ENCODE data around the gene UBL4A.
A peak's percentile ranks its signal among the peaks of the same experiment; 100 is the strongest.

UBL4A gene

DNA sequence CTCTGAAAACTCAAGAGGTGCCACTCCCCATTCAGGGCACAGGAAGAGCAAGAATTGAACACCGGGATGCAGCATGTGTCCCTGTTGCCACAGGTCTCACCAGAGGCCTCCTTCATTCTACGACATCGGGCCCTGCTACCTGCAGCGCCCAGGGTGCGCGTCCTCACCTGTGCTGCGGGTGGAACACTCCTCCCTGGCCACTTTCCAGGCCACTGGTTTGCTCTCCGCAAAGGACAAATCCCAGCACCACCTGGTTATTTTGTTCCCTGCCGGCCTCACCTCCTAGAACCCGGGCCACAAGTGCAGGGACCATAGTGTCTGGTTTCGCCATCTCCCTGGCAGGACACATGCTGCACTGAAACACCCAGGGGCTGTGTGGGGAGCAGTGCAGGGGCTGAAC, 43.9 kb upstream of the UBL4A start:
- no peak overlapping the region for H3K27ac Mint-ChIP-seq
- TF ChIP-seq, protein P1, sequence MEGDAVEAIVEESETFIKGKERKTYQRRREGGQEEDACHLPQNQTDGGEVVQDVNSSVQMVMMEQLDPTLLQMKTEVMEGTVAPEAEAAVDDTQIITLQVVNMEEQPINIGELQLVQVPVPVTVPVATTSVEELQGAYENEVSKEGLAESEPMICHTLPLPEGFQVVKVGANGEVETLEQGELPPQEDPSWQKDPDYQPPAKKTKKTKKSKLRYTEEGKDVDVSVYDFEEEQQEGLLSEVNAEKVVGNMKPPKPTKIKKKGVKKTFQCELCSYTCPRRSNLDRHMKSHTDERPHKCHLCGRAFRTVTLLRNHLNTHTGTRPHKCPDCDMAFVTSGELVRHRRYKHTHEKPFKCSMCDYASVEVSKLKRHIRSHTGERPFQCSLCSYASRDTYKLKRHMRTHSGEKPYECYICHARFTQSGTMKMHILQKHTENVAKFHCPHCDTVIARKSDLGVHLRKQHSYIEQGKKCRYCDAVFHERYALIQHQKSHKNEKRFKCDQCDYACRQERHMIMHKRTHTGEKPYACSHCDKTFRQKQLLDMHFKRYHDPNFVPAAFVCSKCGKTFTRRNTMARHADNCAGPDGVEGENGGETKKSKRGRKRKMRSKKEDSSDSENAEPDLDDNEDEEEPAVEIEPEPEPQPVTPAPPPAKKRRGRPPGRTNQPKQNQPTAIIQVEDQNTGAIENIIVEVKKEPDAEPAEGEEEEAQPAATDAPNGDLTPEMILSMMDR (IDR thresholded peaks at IDR 0.05; ENCODE audit: unreplicated experiment in 3 of 3), result no peak

DNA sequence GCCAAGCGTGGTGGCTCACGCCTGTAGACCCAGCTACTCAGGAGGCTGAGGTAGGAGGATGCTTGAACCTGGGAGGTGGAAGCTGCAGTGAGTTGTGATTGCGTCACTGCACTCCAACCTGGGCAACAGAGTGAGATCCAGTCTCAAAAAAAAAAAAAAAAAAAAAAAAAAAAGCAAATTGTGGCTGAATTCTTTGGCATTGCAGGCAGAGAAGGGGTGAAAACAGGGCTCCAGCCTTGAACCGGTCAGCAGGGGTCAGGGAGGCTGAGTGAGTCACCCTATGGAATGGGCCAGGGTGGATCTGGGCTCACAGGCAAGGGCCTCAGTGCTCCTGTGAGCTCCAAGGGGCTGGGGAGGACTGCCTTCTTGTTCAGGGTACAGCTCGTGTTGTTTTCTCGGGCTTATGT, 42.8 kb upstream of the UBL4A start:
- peaks cover 15% of the 10 kb centered on the region for H3K4me1 Mint-ChIP-seq
- peaks cover 3% of the 10 kb centered on the region for H3K36me3 Mint-ChIP-seq (ENCODE audit: low read depth)
- TF ChIP-seq, protein P1 (IDR thresholded peaks at IDR 0.05; ENCODE audit: unreplicated experiment in 3 of 3), result no peak
- H3K27ac Mint-ChIP-seq, result no peak overlapping the region
- H3K9me3 Mint-ChIP-seq, result peaks cover 6% of the 10 kb centered on the region
- H3K4me3 Mint-ChIP-seq, result no peak overlapping the region
- no peaks in the 10 kb centered on the region for H3K27me3 Mint-ChIP-seq (ENCODE audit: low read depth)

More for the DNA sequence above, 43.9 kb upstream of the UBL4A start:
- no peak overlapping the region for H3K4me3 Mint-ChIP-seq
- peaks cover 6% of the 10 kb centered on the region for H3K9me3 Mint-ChIP-seq
- H3K36me3 Mint-ChIP-seq (ENCODE audit: low read depth), result peaks cover 3% of the 10 kb centered on the region
- peaks cover 15% of the 10 kb centered on the region for H3K4me1 Mint-ChIP-seq
- H3K27me3 Mint-ChIP-seq (ENCODE audit: low read depth), result no peaks in the 10 kb centered on the region

DNA sequence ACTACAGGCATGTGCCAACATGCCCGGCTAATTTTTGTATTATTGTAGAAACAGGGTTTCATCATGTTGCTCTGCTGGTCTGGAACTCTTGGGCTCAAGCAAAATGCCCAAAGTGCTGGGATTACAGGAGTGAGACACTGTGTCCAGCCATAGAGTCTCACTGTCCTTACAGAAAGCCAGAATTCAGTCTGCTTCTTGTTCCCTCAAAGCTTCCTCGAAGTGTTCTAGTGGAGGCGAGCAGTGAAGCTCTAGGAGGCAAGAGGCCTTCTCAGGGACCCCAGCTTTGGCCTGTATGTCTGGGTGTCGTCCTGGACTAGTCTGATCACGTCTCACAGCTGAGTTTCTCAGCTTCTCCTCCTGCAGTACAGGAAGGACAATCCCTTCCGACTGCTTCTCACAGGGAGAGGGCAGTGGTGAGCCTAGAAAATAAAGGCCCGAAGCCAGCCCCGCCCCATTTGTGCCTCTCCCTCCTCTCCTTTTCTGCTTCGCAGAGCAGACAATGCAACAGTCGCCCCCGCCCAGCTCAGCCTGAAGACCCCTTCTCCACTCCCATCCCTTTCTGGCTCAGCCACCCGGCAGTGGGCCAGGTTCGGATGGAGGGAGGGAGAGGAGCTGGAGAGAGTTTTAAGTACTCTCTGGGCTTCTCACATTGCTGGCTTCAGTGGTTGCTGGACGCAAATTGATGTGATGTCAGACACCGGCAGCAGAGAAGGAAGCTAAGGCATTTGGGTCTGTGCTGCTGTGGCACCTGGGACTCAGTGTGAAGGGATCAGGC, 40.7 kb upstream of the UBL4A start:
- Mint-ChIP-seq H3K4me1 (peaks cover 15% of the 10 kb centered on the region), H3K4me3 (peak overlapping the region; percentile 46 to 71 (median 71)), H3K36me3 (ENCODE audit: low read depth) (no peaks in the 10 kb centered on the region), H3K27ac (peak overlapping the region; percentile 97 to 99 (median 99)), H3K27me3 (ENCODE audit: low read depth) (no peaks in the 10 kb centered on the region), H3K9me3 (peaks cover 9% of the 10 kb centered on the region)
- TF ChIP-seq, protein P1 (IDR thresholded peaks at IDR 0.05; ENCODE audit: unreplicated experiment in 3 of 3), result peak; percentile 47 to 58 (median 48)

DNA sequence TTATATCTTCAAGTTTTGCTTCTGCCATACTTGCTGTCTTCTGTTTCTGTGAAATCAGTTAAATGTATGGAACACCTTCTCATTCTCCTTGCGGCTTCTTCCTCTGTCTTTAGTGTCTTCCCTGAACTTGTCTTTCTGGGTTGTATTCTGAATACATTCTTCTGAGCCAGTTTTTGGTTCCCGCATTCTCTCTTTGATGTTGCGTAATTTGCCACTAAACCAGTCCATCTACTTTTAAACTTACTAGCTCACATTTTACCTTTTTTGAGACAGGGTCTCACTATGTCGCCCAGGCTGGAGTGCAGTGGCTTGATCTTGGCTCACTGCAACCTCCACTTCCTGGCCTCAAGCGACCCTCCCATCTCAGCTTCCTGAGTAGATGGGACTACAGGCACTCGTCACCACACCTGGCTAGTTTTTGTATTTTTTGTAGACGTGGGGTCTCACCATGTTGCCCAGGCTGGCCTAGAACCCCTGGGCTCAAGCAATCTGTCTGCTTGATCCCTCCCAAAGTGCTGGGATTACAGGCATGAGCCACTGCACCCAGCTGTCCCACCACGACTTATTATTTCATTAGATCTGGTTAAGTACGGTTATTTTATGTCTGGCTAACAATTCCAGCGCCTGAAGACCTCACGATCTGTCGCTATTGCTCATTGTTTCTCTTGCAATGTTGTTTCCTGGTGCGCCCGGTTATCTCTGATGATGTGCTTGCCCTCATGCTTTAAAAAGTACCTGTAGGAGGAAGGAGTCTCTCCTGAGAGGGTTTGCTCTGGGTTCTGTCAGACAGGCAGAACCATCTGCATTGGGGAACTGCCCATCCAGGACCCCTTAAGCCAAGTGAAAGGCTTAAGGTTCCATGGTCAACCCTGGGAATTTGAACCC, 39.4 kb upstream of the UBL4A start:
- Mint-ChIP-seq H3K27me3 (ENCODE audit: low read depth) (no peaks in the 10 kb centered on the region), H3K27ac (peak overlapping the region; percentile 97 to 99 (median 99)), H3K4me3 (no peak overlapping the region), H3K36me3 (ENCODE audit: low read depth) (no peaks in the 10 kb centered on the region), H3K9me3 (peaks cover 9% of the 10 kb centered on the region), H3K4me1 (peaks cover 15% of the 10 kb centered on the region)
- TF ChIP-seq, protein P1 (IDR thresholded peaks at IDR 0.05; ENCODE audit: unreplicated experiment in 3 of 3), result no peak

DNA sequence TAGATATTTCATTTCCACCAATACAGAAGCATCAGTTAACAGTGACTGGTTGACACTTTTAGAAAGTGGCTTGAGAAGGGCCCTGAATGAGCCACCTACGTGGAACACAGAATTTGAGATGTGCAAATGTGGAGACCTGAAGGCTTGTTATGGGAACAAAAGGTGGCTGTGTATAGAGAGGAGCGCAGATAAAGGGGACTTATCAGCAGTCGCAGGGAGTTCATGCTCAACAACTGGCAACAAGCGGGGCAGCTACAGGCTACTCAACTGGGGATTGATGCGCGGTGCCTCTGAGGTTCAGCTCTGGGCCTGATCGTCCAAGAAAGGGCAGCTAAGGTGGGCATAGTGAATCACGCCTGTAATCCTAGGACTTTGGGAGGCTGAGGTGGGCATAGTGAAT, 33.0 kb upstream of the UBL4A start:
- H3K36me3 Mint-ChIP-seq (ENCODE audit: low read depth), result no peaks in the 10 kb centered on the region
- H3K9me3 Mint-ChIP-seq, result peaks cover 14% of the 10 kb centered on the region
- peaks cover 24% of the 10 kb centered on the region for H3K4me1 Mint-ChIP-seq
- H3K4me3 Mint-ChIP-seq, result no peak overlapping the region
- no peak overlapping the region for H3K27ac Mint-ChIP-seq
- TF ChIP-seq, protein P1 (IDR thresholded peaks at IDR 0.05; ENCODE audit: unreplicated experiment in 3 of 3), result no peak
- H3K27me3 Mint-ChIP-seq (ENCODE audit: low read depth), result no peaks in the 10 kb centered on the region
